Kidney (tissue), 14 donors: ENCODE measurements around the gene PODN. TPM values are rescaled to one million over a fixed set of nuclear protein-coding genes. Genes with fewer than 3 reads are reported as not detected.

ENCODE experiments used
- DNase-seq, 5 donors: peaks; one replicate each; pipeline ENCODE4 v3.0.0-alpha.2; 2013 to 2020
- FAIRE-seq: peaks from 2 replicates; lab custom pipeline; 2012; peaks lifted over from hg19 to GRCh38; lab: Jason Lieb, UNC
- H3K27ac ChIP-seq, 2 donors: one replicate each; pipeline ENCODE4 v1.7.0; 2013; ENCODE audit warnings: low read depth in 2 of 2, low read length in 2 of 2, inconsistent platforms in 1 of 2
- H3K27me3 ChIP-seq: one replicate; pipeline ENCODE4 v1.7.1; 2013; ENCODE audit warnings: low read length, inconsistent platforms; ENCODE audit not compliant: control insufficient read depth, insufficient read depth
- H3K36me3 ChIP-seq, 3 donors: one replicate each; pipeline versions ENCODE4 v1.7.0 to v1.7.1; 2013; ENCODE audit warnings: low read length in 3 of 3, control low read depth in 1 of 3, inconsistent platforms in 1 of 3; ENCODE audit not compliant: insufficient read depth in 3 of 3, control insufficient read depth in 2 of 3
- H3K4me1 ChIP-seq, 3 donors: one replicate each; pipeline versions ENCODE4 v1.7.0 to v1.7.1; 2013; ENCODE audit warnings: low read length in 3 of 3, inconsistent platforms in 1 of 3, low read depth in 1 of 3; ENCODE audit not compliant: control insufficient read depth in 2 of 3, insufficient read depth in 2 of 3
- H3K4me3 ChIP-seq, 3 donors: one replicate each; pipeline versions ENCODE4 v1.7.0 to v1.8.1; 2013; ENCODE audit warnings: low read length in 3 of 3, control low read depth in 1 of 3, inconsistent platforms in 1 of 3
- H3K9ac ChIP-seq, 3 donors: one replicate each; pipeline versions ENCODE4 v1.7.0 to v1.7.1; 2013; ENCODE audit warnings: low read length in 3 of 3, control low read depth in 1 of 3, inconsistent platforms in 1 of 3
- H3K9me3 ChIP-seq, 3 donors: one replicate each; pipeline versions ENCODE4 v1.7.0 to v1.7.1; 2013; ENCODE audit warnings: low read length in 3 of 3, control low read depth in 1 of 3, inconsistent platforms in 1 of 3; ENCODE audit not compliant: control insufficient read depth in 2 of 3, insufficient read depth in 1 of 3
- CTCF ChIP-seq: IDR thresholded peaks from 3 replicates; pipeline ENCODE4 v1.5.1; 2012; ENCODE audit warnings: mild to moderate bottlenecking, moderate library complexity, borderline replicate concordance; ENCODE audit not compliant: insufficient read depth; ENCODE audit errors: extremely low read depth
- intact Hi-C: fragments of 100-400 bp; cut with DNase I; formaldehyde crosslinking; loops from one replicate; pipeline ENCODE4 v1.11.1; 2022
- polyA plus RNA-seq: library from polyadenylated mRNA; stranded (reverse); fragments of 350-450 nt; fragmentation: Illumina TruSeq; extraction: RNeasy Lipid Tissue Mini Kit (QIAGEN cat#74804); gene quantifications from one replicate; pipeline ENCODE4 v1.2.3, GENCODE V29; 2014; ENCODE audit warnings: low read depth, low replicate concordance; ENCODE audit not compliant: insufficient read depth
- total RNA-seq: library from RNA; stranded (reverse); fragmentation: NEBNext Ultra II Directional; extraction: Animal tissue kit (Norgen Biotek cat#: 25700); gene quantifications from one replicate; pipeline ENCODE4 v1.2.1, GENCODE V29; 2021
- donor health status: control.
- donor health status: control.
- donor health status: control.
- donor health status: control.
- donor health status: control.
- donor health status: DM: yes; HTN: yes; CAD: no.
- donor health status: Normal renal cell carcinoma (clear cell type).

Gene PODN
- total and polyA plus RNA-seq, 2 donors from 2014 or later, result 1.4 to 8.1 TPM

GRCh38 chr1:53092659-53093450 lies 30.8 kb downstream of the PODN start:
- DNase-seq, result no peak
- Histone ChIP-seq H3K27me3 (no peaks in the 10 kb centered on the region), H3K9me3 (no peaks in the 10 kb centered on the region), H3K27ac (no peak overlapping the region), H3K9ac (no peak overlapping the region), H3K36me3 (no peaks in the 10 kb centered on the region), H3K4me3 (no peak overlapping the region), H3K4me1 (no peaks in the 10 kb centered on the region)
- FAIRE-seq, result no peak
- intact Hi-C loops, result no loop called here
- no peak for TF ChIP-seq CTCF

- H3K9me3 ChIP-seq, result no peaks in the 10 kb centered on the region
- H3K4me3 ChIP-seq, result no peak overlapping the region
- no peak overlapping the region for H3K9ac ChIP-seq
- H3K27me3 ChIP-seq, result no peaks in the 10 kb centered on the region
- no peaks in the 10 kb centered on the region for H3K36me3 ChIP-seq
- H3K4me1 ChIP-seq, result no peaks in the 10 kb centered on the region
- no peak for TF ChIP-seq CTCF
- DNase-seq, result no peak
- intact Hi-C loops, result no loop called here
- no peak overlapping the region for H3K27ac ChIP-seq
- no peak for FAIRE-seq
Measured at GRCh38 chr1:53093451-53093754, 31.4 kb downstream of the PODN start.

- Histone ChIP-seq H3K4me1 (no peaks in the 10 kb centered on the region), H3K27me3 (no peaks in the 10 kb centered on the region), H3K4me3 (no peak overlapping the region), H3K9ac (no peak overlapping the region), H3K27ac (no peak overlapping the region), H3K36me3 (peaks cover 0 to 2% (median 0%) of the 10 kb centered on the region in 3 donors), H3K9me3 (peaks cover 0 to 2% (median 0%) of the 10 kb centered on the region in 3 donors)
- no peak for DNase-seq
- TF ChIP-seq CTCF, result no peak
- FAIRE-seq, result no peak
- intact Hi-C loops, result no loop called here
Measured at GRCh38 chr1:53093778-53094532, 31.9 kb downstream of the PODN start.
